DMS153 treated with DMSO at 0.1 percent for 48 hours (cell line): ENCODE data around the gene SLC25A45.
"Not testable (repeated sequence)": the region's sequence is repeated elsewhere in the genome, so short reads cannot be mapped to it uniquely, and the experiment has no call there.

Source experiments
- DNase-seq: peaks from one replicate; lab custom pipeline; 2025; ENCODE audit not compliant: unreplicated experiment; lab: John Stamatoyannopoulos, UW

Gene SLC25A45

GRCh38 chr11:65363770-65364169, 18.7 kb downstream of the SLC25A45 start:
- DNase-seq = no peak

DNA sequence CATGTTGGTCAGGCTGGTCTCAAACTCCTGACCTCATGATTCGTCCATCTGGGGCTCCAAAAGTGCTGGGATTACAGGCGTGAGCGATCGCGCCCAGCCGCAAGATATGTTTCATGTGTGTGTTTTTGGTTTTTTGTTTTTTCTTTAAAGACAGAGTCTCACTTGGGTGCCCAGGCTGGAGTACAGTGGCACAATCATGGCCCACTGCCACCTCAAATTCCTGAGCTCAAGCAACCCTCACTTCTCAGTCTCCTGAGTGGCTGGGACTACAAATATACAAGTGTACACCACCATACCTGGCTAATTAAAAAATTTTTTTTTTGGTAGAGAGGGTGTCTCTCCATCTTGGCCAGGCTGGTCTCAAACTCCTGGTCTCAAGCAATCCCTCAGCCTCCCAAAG, 19.5 kb downstream of the SLC25A45 start:
- DNase-seq = no peak

GRCh38 chr11:65362320-65362931, 20.0 kb downstream of the SLC25A45 start:
- DNase-seq = no peak

- no peak for DNase-seq
Measured at GRCh38 chr11:65357856-65358356, 24.5 kb downstream of the SLC25A45 start.

GRCh38 chr11:65356394-65356972, 26.0 kb downstream of the SLC25A45 start:
- DNase-seq = no peak

DNA sequence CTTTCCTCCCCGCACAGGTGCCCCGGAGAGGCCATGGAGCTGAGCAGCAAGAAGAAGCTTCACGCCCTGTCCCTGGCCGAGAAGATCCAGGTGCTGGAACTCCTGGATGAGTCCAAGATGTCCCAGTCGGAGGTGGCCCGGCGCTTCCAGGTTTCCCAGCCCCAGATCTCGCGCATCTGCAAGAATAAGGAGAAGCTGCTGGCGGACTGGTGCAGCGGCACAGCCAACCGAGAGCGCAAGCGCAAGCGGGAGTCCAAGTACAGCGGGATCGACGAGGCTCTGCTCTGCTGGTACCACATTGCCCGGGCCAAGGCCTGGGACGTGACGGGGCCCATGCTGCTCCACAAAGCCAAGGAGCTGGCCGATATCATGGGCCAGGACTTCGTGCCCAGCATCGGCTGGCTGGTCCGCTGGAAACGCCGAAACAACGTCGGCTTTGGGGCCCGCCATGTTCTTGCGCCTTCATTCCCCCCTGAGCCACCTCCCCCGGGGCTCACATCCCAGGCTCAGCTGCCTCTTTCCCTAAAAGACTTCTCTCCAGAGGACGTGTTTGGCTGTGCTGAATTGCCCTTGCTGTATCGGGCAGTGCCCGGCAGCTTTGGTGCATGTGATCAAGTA, 26.6 kb downstream of the SLC25A45 start:
- DNase-seq = no peak

GRCh38 chr11:65355013-65355775, 27.3 kb downstream of the SLC25A45 start:
- no peak for DNase-seq

DNA sequence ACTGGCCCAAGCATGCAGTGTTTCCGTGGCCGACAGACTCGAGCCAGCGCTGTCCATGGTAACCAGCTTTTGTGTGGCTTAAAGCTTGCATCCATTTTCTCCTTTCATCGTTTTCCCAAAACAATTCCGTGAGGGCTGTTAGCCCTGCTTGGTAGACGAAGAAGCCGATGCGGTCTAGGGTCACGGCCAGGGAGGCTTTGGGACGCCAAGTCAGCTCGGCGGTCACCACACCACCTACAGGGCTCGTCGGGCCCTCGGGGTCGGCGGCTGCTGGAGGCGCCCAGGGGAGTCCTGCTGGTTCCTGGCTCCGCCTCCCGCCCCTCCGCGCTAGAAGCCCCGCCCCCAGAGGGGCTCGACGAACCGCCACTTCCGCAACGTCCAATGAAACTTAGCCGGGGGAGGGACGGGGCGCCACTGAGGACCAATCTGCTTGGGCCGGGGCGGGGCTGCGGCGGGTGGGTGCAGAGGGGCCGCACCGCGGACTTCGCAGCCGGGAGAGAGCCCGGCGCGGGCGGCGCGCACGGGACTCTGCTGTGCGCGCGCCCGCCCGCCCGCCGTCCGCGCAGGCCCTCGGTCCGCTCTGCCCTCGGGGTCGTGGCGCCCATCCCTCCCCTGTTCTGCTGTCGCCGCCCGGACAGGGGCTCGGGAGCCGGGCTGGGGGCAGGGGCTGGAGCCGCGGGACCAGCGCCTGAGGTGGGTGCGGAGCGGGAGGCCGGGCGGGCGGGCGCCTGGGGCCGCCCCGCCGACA, 28.0 kb downstream of the SLC25A45 start, which contains the start of gene TIGD3:
Gene TIGD3 (plus strand): TSS at position 487 of the 748 bp plus-strand sequence. CDS start 1,058 bp downstream, outside the sequence.
- peak; percentile 94 for DNase-seq

DNA sequence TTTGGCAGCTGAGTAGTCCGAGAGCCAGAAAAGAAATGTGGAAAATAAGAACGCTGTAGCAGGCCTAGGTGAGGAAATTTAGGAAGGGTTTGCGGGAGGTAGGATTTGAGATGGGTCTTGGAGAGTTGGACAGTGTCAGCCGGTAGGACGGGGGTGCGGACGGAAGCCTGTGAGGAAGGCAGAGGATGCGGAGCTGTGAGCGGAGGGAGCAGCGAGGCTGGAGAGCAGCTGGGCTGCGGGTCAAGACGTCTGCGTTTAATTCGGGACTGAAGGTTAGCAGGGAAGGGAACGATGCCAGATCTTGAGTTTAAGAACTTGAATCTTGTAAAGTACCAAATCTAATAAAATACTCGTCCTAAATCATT, 28.6 kb downstream of the SLC25A45 start:
- no peak for DNase-seq

- no peak for DNase-seq
Measured at GRCh38 chr11:65353376-65353775, 29.1 kb downstream of the SLC25A45 start.

DNA sequence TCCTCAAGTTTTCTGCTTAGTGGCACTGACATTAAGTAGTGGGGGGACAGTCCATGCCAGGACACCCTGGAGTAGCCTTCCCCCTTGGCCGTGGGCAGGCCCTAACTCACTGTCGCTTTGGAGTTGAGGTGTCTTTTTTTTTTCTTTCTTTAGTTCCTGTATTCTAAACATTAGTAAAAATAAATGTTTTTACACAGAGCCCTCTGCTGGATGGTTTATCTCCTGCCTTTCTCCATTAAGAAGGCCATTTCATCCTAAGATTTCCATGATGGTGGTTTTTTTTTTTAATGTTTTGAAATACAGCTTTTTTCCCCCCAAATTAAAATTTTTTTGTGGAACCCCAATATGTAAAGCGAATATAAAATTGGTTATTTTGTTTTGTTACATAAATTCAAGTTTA, 29.7 kb downstream of the SLC25A45 start:
- no peak for DNase-seq

- DNase-seq = no peak
Measured at GRCh38 chr11:65351511-65351910, 30.9 kb downstream of the SLC25A45 start.

DNA sequence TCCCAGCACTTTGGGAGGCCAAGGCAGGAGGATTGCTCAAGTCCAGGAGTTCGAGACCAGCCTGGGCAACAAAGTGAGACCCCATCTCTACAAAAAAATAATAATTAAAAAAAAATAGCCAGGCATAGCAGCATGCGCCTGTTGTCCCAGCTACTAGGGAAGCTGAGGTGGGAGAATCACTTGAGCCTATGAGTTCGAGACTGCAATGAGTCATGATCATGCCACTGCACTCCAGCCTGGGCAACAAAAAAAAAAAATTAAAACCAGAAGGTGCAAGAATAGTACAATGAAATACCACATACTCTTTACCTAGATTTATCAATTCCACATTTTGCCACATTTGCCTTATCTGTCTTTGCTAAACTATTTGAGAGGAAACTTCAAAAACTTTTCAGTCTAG, 40.6 kb downstream of the SLC25A45 start:
- DNase-seq = no peak

DNA sequence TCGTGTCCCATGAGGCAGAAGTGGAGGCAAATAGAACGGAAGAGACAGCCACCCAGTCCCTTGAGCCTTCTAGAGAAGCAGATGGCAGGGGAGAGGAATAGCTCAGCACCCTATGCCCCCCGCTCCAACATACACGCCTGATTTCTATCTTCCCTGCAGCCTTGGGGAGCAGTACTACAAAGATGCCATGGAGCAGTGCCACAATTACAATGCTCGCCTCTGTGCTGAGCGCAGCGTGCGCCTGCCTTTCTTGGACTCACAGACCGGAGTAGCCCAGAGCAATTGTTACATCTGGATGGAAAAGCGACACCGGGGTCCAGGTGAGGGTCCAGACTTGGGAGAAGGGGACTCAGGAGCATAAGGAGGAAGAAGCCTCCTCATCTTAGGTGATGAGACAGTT, 42.2 kb downstream of the SLC25A45 start:
- no peak for DNase-seq

- no peak for DNase-seq
Measured at GRCh38 chr11:65338676-65339075, 43.8 kb downstream of the SLC25A45 start.

GRCh38 chr11:65334696-65335295, 47.6 kb downstream of the SLC25A45 start:
- DNase-seq = no peak

- DNase-seq = not testable (repeated sequence)
Measured at GRCh38 chr11:65332591-65332990, 49.9 kb downstream of the SLC25A45 start.

- DNase-seq = no peak
Measured at GRCh38 chr11:65330544-65330943, 51.9 kb downstream of the SLC25A45 start.

- peak; percentile 80 for DNase-seq
Measured at GRCh38 chr11:65329944-65330403, 52.5 kb downstream of the SLC25A45 start.

- DNase-seq = no peak
Measured at GRCh38 chr11:65329478-65329877, 53.0 kb downstream of the SLC25A45 start.
